SK-N-SH (cell line): ENCODE measurements around the gene PHPT1. TPM values are rescaled to one million over a fixed set of nuclear protein-coding genes. Genes with fewer than 3 reads are reported as not detected.

Experiments
- CTCF ChIA-PET: fragments of 300-600, 350-600 bp; formaldehyde crosslinking; extraction: SDS; loops from one replicate; lab custom pipeline; 2021; lab: Yijun Ruan, JAX
- POLR2A ChIA-PET: fragments of 350-600 bp; sonication (Branson Sonifier 250); formaldehyde crosslinking; extraction: SDS; loops from one replicate; lab custom pipeline; 2020; ENCODE audit warnings: antibody characterized with exemption, inconsistent platforms; lab: Yijun Ruan, JAX
- DNase-seq: peaks from one replicate; pipeline ENCODE4 v3.0.0; 2012
- H2AFZ ChIP-seq: fragments of 200-600 bp; sonication (generic); 2 replicates; pipeline ENCODE4 v1.8.1; 2016; ENCODE audit warnings: antibody characterized with exemption, mild to moderate bottlenecking, low read depth
- H3F3A ChIP-seq: fragments of 200-600 bp; sonication (generic); replicated peaks from 2 replicates; pipeline ENCODE3; 2016; ENCODE audit warnings: antibody characterized with exemption, mild to moderate bottlenecking; ENCODE audit not compliant: insufficient read depth
- H3K27ac ChIP-seq, 2 experiments: fragments of 200-500 bp in 1 of 2; fragments of 200-600 bp in 1 of 2; sonication (Bioruptor generic) in 1 of 2; sonication (generic), shearing (Covaris generic) in 1 of 2; 2 replicates each; pipeline versions ENCODE4 v1.5.1 to v1.6.1; 2014 to 2016; ENCODE audit warnings: low read depth in 2 of 2, inconsistent platforms in 1 of 2, low read length in 1 of 2, mild to moderate bottlenecking in 1 of 2, mixed read lengths in 1 of 2
- H3K27me3 ChIP-seq: fragments of 200-600 bp; sonication (generic), shearing (Covaris generic); 2 replicates; pipeline ENCODE4 v1.6.1; 2016; ENCODE audit warnings: mixed run types; ENCODE audit not compliant: insufficient read depth
- H3K36me3 ChIP-seq, 2 experiments: fragments of 200-500 bp in 1 of 2; fragments of 200-600 bp in 1 of 2; sonication (Bioruptor generic) in 1 of 2; sonication (generic) in 1 of 2; replicated peaks in 1 of 2; 2 replicates each; pipeline versions ENCODE3 to v1.5.1; 2014 to 2016; ENCODE audit warnings: low read length in 1 of 2, mild to moderate bottlenecking in 1 of 2; ENCODE audit not compliant: insufficient read depth in 2 of 2, control insufficient read depth in 1 of 2
- H3K4me1 ChIP-seq, 2 experiments: fragments of 200-500 bp in 1 of 2; fragments of 200-600 bp in 1 of 2; sonication (Bioruptor generic) in 1 of 2; sonication (generic), shearing (Covaris generic) in 1 of 2; 2 replicates each; pipeline versions ENCODE4 v1.5.1 to v1.6.1; 2014 to 2016; ENCODE audit warnings: low read depth in 1 of 2, low read length in 1 of 2, mixed run types in 1 of 2; ENCODE audit not compliant: insufficient read depth in 2 of 2, control insufficient read depth in 1 of 2
- H3K4me2 ChIP-seq: fragments of 200-600 bp; sonication (generic), shearing (Covaris generic); 2 replicates; pipeline ENCODE4 v1.6.1; 2017; ENCODE audit warnings: mixed run types
- H3K4me3 ChIP-seq, 2 experiments: fragments of 200-500 bp in 1 of 2; fragments of 200-600 bp in 1 of 2; sonication (Bioruptor generic) in 1 of 2; sonication (generic), shearing (Covaris generic) in 1 of 2; 2 replicates each; pipeline versions ENCODE4 v1.5.1 to v1.8.1; 2014 to 2016; ENCODE audit warnings: low read depth in 2 of 2, inconsistent platforms in 1 of 2, low read length in 1 of 2, mild to moderate bottlenecking in 1 of 2, mixed read lengths in 1 of 2, moderate library complexity in 1 of 2
- H3K79me2 ChIP-seq: fragments of 200-600 bp; sonication (generic); 2 replicates; pipeline ENCODE4 v1.8.1; 2017; ENCODE audit warnings: mild to moderate bottlenecking; ENCODE audit not compliant: insufficient read depth
- H3K9ac ChIP-seq: fragments of 200-600 bp; sonication (generic); 2 replicates; pipeline ENCODE4 v1.6.1; 2017; ENCODE audit warnings: mixed run types
- H3K9me2 ChIP-seq: fragments of 200-600 bp; sonication (generic); 2 replicates; pipeline ENCODE4 v1.6.1; 2017; ENCODE audit warnings: mixed run types
- H3K9me3 ChIP-seq: fragments of 200-600 bp; sonication (generic); 2 replicates; pipeline ENCODE4 v1.6.1; 2017; ENCODE audit warnings: mixed run types, mild to moderate bottlenecking, moderate library complexity
- H4K20me1 ChIP-seq: fragments of 200-600 bp; sonication (generic); 2 replicates; pipeline ENCODE4 v1.6.1; 2017; ENCODE audit warnings: mild to moderate bottlenecking, mixed run types; ENCODE audit not compliant: insufficient read depth
- CHD2 ChIP-seq: fragments of 150-350 bp; IDR thresholded peaks from 2 replicates; pipeline ENCODE4 v1.6.1; 2018; ENCODE audit warnings: low read length; ENCODE audit not compliant: partially characterized antibody
- FOXM1 ChIP-seq: IDR thresholded peaks from 2 replicates; pipeline ENCODE4 v1.4.0; 2012; ENCODE audit warnings: low read depth, mild to moderate bottlenecking
- GABPA ChIP-seq: IDR thresholded peaks from 2 replicates; pipeline ENCODE4 v1.4.0; 2012; ENCODE audit warnings: low read depth, mild to moderate bottlenecking
- JUND ChIP-seq: IDR thresholded peaks from 2 replicates; pipeline ENCODE4 v1.4.0; 2012
- MEF2A ChIP-seq: IDR thresholded peaks from 2 replicates; pipeline ENCODE4 v1.4.0; 2012; ENCODE audit warnings: low read depth, borderline replicate concordance
- NRF1 ChIP-seq: IDR thresholded peaks from 2 replicates; pipeline ENCODE4 v1.6.1; 2012; ENCODE audit warnings: low read depth, mild to moderate bottlenecking, low read length
- RAD21 ChIP-seq: IDR thresholded peaks from 2 replicates; pipeline ENCODE4 v1.6.1; 2012; ENCODE audit warnings: mild to moderate bottlenecking, low read length
- RFX5 ChIP-seq: IDR thresholded peaks from 2 replicates; pipeline ENCODE4 v1.6.1; 2012; ENCODE audit warnings: mild to moderate bottlenecking, improper control_type of control experiment, low read length
- SMC3 ChIP-seq: IDR thresholded peaks from 2 replicates; pipeline ENCODE4 v1.6.1; 2012; ENCODE audit warnings: low read depth, low read length, improper control_type of control experiment
- TCF12 ChIP-seq: IDR thresholded peaks from 2 replicates; pipeline ENCODE4 v1.4.0; 2012
- WGBS: methylation state at CpG from one replicate; pipeline ENCODE4 v1.1.6; 2017; ENCODE audit warnings: low lambda C conversion rate; 5-methylcytosine and 5-hydroxymethylcytosine counted together
- polyA plus RNA-seq, 3 experiments: library from polyadenylated mRNA; depleted of rRNA; stranded (reverse); fragments of >200 nt; gene quantifications; 2 replicates each; pipeline ENCODE4 v1.2.3, GENCODE V29; 2012
- TF ChIP-seq, protein P1 (sequence below): IDR thresholded peaks from 2 replicates; pipeline ENCODE4 v1.4.0; 2012; ENCODE audit warnings: low read depth, borderline replicate concordance

Gene PHPT1
- polyA plus RNA-seq, 1 of the 3 experiments (the other 2 are of a cell fraction) = 517 TPM

GRCh38 chr9:136821826-136822544, 27.2 kb upstream of the PHPT1 start:
- TF ChIP-seq SMC3 = no peak
- TF ChIP-seq NRF1 = no peak
- TF ChIP-seq JUND = no peak
- TF ChIP-seq MEF2A = no peak
- no peak for TF ChIP-seq GABPA
- no peak for TF ChIP-seq CHD2
- TF ChIP-seq FOXM1 = no peak
- TF ChIP-seq, protein P1, sequence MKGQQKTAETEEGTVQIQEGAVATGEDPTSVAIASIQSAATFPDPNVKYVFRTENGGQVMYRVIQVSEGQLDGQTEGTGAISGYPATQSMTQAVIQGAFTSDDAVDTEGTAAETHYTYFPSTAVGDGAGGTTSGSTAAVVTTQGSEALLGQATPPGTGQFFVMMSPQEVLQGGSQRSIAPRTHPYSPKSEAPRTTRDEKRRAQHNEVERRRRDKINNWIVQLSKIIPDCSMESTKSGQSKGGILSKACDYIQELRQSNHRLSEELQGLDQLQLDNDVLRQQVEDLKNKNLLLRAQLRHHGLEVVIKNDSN = no peak
- TF ChIP-seq RFX5 = no peak
- TF ChIP-seq TCF12 = no peak
- ChIA-PET POLR2A (no interaction called here), CTCF (interaction anchor here (1.0 kb wide), 1 partner anchor 53 kb away, joined by 3 read pairs; no protein-coding TSS in a partner anchor)
- Histone ChIP-seq H3K9ac (no peak overlapping the region), H3K36me3 (peaks cover 8 to 28% of the 10 kb centered on the region in 2 experiments), H3K9me3 (no peaks in the 10 kb centered on the region), H3F3A (peaks cover 1% of the 10 kb centered on the region), H3K79me2 (peaks cover 41% of the 10 kb centered on the region), H3K4me3 (no peak overlapping the region), H3K4me1 (no peaks in the 10 kb centered on the region), H3K27ac (no peak overlapping the region), H3K4me2 (no peak overlapping the region), H3K9me2 (no peaks in the 10 kb centered on the region), H2AFZ (no peak overlapping the region), H3K27me3 (no peaks in the 10 kb centered on the region), H4K20me1 (peaks cover 19% of the 10 kb centered on the region; the same call in 1 of the 2 replicates)
- 96% methylated on average over 36 of the region's 42 CpGs for WGBS
- no peak for DNase-seq

GRCh38 chr9:136823136-136824046, 25.8 kb upstream of the PHPT1 start:
- WGBS = 97% methylated on average over 22 of the region's 30 CpGs
- peaks cover 27% of the 10 kb centered on the region for H3K79me2 ChIP-seq
- no peak overlapping the region for H3K4me2 ChIP-seq
- DNase-seq = no peak
- H3K4me1 ChIP-seq = no peaks in the 10 kb centered on the region
- H4K20me1 ChIP-seq = peaks cover 19% of the 10 kb centered on the region; the same call in 1 of the 2 replicates
- H3K4me3 ChIP-seq = no peak overlapping the region
- ChIA-PET CTCF (interaction anchor here (1.0 to 3.2 kb wide), 2 partner anchors 20 to 54 kb away, joined by 3 to 17 read pairs; partner anchors contain the start of gene AJM1), POLR2A (no interaction called here)
- no peaks in the 10 kb centered on the region for H3K9me3 ChIP-seq
- H3K9me2 ChIP-seq = no peaks in the 10 kb centered on the region
- no peaks in the 10 kb centered on the region for H3K27me3 ChIP-seq
- TF ChIP-seq RAD21 (no peak), FOXM1 (no peak)
- H3K27ac ChIP-seq = no peak overlapping the region
- no peaks in the 10 kb centered on the region for H3F3A ChIP-seq
- H3K36me3 ChIP-seq = peaks cover 7 to 42% of the 10 kb centered on the region in 2 experiments
- no peak overlapping the region for H2AFZ ChIP-seq
- no peak overlapping the region for H3K9ac ChIP-seq
